ENCODE measurements around the gene SLC32A1. TPM values are rescaled to one million over a fixed set of nuclear protein-coding genes. Genes with fewer than 3 reads are reported as not detected.

Gene SLC32A1
- total RNA-seq, 1 donor, result not detected

DNA sequence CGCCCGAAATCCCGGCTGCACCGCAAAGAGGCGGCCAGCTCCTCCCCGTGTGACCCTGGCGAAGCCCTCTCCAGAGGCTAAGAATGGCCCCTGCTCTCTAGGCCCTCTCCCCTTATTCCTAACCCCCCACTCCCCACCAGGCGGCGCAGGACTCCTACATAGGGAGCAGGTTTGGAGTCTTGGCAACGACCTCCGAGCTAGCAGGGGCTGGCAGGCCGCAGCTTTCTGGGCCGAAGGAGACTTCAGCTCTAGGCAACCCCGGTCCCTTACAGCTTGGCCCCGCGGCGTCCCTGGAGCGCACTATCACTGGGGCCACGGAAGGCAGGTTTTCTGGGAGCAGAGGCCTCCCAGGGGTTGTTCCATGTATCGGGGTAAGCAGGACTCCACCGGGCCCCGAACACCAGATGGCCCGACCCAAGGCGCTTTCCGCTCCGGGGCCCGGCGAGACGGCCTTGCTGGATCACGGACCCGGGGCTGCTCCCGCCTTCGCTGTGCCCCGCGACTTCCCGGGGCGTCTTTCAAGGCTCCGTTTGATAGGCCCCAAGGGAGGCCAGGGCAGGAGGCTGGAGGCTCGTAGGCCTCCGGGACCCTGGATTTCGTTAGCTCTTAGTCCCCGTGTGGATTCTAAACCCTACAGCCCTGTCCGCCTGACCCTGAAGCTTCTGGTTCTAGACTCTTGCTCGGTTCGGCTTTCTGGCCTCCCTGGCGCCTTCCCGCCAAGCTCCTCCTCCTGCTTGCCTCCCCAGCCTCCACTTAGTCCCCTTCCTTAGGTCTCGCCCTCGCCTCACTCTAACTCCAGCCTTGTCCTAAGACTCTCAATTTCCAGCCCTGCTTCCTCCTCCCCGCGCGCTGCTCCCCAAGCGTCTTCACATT lies 1.9 kb downstream of the SLC32A1 start:
- H3K4me3 ChIP-seq (ENCODE audit: insufficient read depth, low read length), result no peak overlapping the region
- peaks cover 5% of the 10 kb centered on the region for H3K4me1 ChIP-seq (ENCODE audit: insufficient read depth, low read length)
- DNase-seq (ENCODE audit: insufficient read length, low spot score, missing footprints), result peak; percentile 91
- no peaks in the 10 kb centered on the region for H3K79me2 ChIP-seq (ENCODE audit: insufficient read depth, low read length)
- no peaks in the 10 kb centered on the region for H3K36me3 ChIP-seq (ENCODE audit: insufficient read depth, low read length)
- H3K27ac ChIP-seq (ENCODE audit: low read depth, low read length), result no peak overlapping the region
- no peak overlapping the region for H2AFZ ChIP-seq (ENCODE audit: low read length)
- TF ChIP-seq, protein P1, sequence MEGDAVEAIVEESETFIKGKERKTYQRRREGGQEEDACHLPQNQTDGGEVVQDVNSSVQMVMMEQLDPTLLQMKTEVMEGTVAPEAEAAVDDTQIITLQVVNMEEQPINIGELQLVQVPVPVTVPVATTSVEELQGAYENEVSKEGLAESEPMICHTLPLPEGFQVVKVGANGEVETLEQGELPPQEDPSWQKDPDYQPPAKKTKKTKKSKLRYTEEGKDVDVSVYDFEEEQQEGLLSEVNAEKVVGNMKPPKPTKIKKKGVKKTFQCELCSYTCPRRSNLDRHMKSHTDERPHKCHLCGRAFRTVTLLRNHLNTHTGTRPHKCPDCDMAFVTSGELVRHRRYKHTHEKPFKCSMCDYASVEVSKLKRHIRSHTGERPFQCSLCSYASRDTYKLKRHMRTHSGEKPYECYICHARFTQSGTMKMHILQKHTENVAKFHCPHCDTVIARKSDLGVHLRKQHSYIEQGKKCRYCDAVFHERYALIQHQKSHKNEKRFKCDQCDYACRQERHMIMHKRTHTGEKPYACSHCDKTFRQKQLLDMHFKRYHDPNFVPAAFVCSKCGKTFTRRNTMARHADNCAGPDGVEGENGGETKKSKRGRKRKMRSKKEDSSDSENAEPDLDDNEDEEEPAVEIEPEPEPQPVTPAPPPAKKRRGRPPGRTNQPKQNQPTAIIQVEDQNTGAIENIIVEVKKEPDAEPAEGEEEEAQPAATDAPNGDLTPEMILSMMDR (IDR thresholded peaks at IDR 0.05; ENCODE audit: extremely low read depth, low read depth, low read length), result peak; percentile 42
- no peak overlapping the region for H3K4me2 ChIP-seq (ENCODE audit: insufficient read depth, low read length)
- no peaks in the 10 kb centered on the region for H3K9me3 ChIP-seq (ENCODE audit: low read depth, low read length)
- peaks cover 3% of the 10 kb centered on the region for H4K20me1 ChIP-seq (ENCODE audit: insufficient read depth, low read length)
- peaks cover 97% of the 10 kb centered on the region for H3K27me3 ChIP-seq (ENCODE audit: insufficient read depth, low read length)

GRCh38 chr20:38726804-38727606 lies 2.7 kb downstream of the SLC32A1 start:
- H3K27me3 ChIP-seq (ENCODE audit: insufficient read depth, low read length), result peaks cover 96% of the 10 kb centered on the region
- H3K36me3 ChIP-seq (ENCODE audit: insufficient read depth, low read length), result no peaks in the 10 kb centered on the region
- no peak overlapping the region for H3K27ac ChIP-seq (ENCODE audit: low read depth, low read length)
- no peaks in the 10 kb centered on the region for H3K79me2 ChIP-seq (ENCODE audit: insufficient read depth, low read length)
- no peak overlapping the region for H3K4me3 ChIP-seq (ENCODE audit: insufficient read depth, low read length)
- DNase-seq (ENCODE audit: insufficient read length, low spot score, missing footprints), result peak; percentile 85
- peaks cover 3% of the 10 kb centered on the region for H4K20me1 ChIP-seq (ENCODE audit: insufficient read depth, low read length)
- H3K9me3 ChIP-seq (ENCODE audit: low read depth, low read length), result no peaks in the 10 kb centered on the region
- H2AFZ ChIP-seq (ENCODE audit: low read length), result no peak overlapping the region
- TF ChIP-seq, protein P1 (IDR thresholded peaks at IDR 0.05; ENCODE audit: extremely low read depth, low read depth, low read length), result peak; percentile 26
- no peak overlapping the region for H3K4me2 ChIP-seq (ENCODE audit: insufficient read depth, low read length)
- H3K4me1 ChIP-seq (ENCODE audit: insufficient read depth, low read length), result peaks cover 8% of the 10 kb centered on the region

DNA sequence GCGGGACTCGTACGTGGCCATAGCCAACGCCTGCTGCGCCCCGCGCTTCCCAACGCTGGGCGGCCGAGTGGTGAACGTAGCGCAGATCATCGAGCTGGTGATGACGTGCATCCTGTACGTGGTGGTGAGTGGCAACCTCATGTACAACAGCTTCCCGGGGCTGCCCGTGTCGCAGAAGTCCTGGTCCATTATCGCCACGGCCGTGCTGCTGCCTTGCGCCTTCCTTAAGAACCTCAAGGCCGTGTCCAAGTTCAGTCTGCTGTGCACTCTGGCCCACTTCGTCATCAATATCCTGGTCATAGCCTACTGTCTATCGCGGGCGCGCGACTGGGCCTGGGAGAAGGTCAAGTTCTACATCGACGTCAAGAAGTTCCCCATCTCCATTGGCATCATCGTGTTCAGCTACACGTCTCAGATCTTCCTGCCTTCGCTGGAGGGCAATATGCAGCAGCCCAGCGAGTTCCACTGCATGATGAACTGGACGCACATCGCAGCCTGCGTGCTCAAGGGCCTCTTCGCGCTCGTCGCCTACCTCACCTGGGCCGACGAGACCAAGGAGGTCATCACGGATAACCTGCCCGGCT lies 3.4 kb downstream of the SLC32A1 start:
- peaks cover 8% of the 10 kb centered on the region for H3K4me1 ChIP-seq (ENCODE audit: insufficient read depth, low read length)
- no peaks in the 10 kb centered on the region for H3K79me2 ChIP-seq (ENCODE audit: insufficient read depth, low read length)
- no peaks in the 10 kb centered on the region for H3K9me3 ChIP-seq (ENCODE audit: low read depth, low read length)
- DNase-seq (ENCODE audit: insufficient read length, low spot score, missing footprints), result peak; percentile 82
- peaks cover 3% of the 10 kb centered on the region for H4K20me1 ChIP-seq (ENCODE audit: insufficient read depth, low read length)
- no peaks in the 10 kb centered on the region for H3K36me3 ChIP-seq (ENCODE audit: insufficient read depth, low read length)
- peaks cover 95% of the 10 kb centered on the region for H3K27me3 ChIP-seq (ENCODE audit: insufficient read depth, low read length)
- H2AFZ ChIP-seq (ENCODE audit: low read length), result no peak overlapping the region
- no peak overlapping the region for H3K4me2 ChIP-seq (ENCODE audit: insufficient read depth, low read length)
- H3K4me3 ChIP-seq (ENCODE audit: insufficient read depth, low read length), result no peak overlapping the region
- TF ChIP-seq, protein P1 (IDR thresholded peaks at IDR 0.05; ENCODE audit: extremely low read depth, low read depth, low read length), result no peak
- H3K27ac ChIP-seq (ENCODE audit: low read depth, low read length), result no peak overlapping the region
